HepG2 (cell line): ENCODE measurements around the gene CREB1. TPM values are rescaled to one million over a fixed set of nuclear protein-coding genes. Genes with fewer than 3 reads are reported as not detected.
A peak's percentile ranks its signal among the peaks of the same experiment; 100 is the strongest.

ENCODE experiments used
- FOXO1 ChIP-seq: sonication (generic); formaldehyde crosslinking; IDR thresholded peaks from 2 replicates; pipeline ENCODE4 v1.4.0; 2020; ENCODE audit warnings: missing genetic modification reagents
- HNRNPH1 ChIP-seq: fragments of 200-400 bp; formaldehyde crosslinking; optimal IDR thresholded peaks from 2 replicates; pipeline ENCODE3; 2017; ENCODE audit warnings: mild to moderate bottlenecking, low read depth, low read length
- HOXA5 ChIP-seq: sonication (generic); formaldehyde crosslinking; IDR thresholded peaks from 2 replicates; pipeline ENCODE4 v1.4.0; 2020; ENCODE audit warnings: missing genetic modification reagents
- NFYC ChIP-seq: IDR thresholded peaks from 2 replicates; pipeline ENCODE4 v1.6.1; 2016; ENCODE audit warnings: missing genetic modification reagents, missing compliant biosample characterization
- SALL1 ChIP-seq: sonication (generic); formaldehyde crosslinking; IDR thresholded peaks from 2 replicates; pipeline ENCODE4 v1.8.0; 2022; ENCODE audit warnings: mild to moderate bottlenecking, missing genetic modification reagents
- TARDBP ChIP-seq: sonication (generic); formaldehyde crosslinking; IDR thresholded peaks from 2 replicates; pipeline ENCODE4 v1.8.0; 2022; ENCODE audit warnings: mild to moderate bottlenecking, missing genetic modification reagents
- ZC3H4 ChIP-seq: sonication (generic); formaldehyde crosslinking; IDR thresholded peaks from 2 replicates; pipeline ENCODE4 v1.4.0; 2020; ENCODE audit warnings: missing genetic modification reagents, borderline replicate concordance
- ZNF30 ChIP-seq: sonication (generic); formaldehyde crosslinking; IDR thresholded peaks from 2 replicates; pipeline ENCODE4 v1.5.0; 2020; ENCODE audit warnings: mild to moderate bottlenecking, missing genetic modification reagents
- ZNF567 ChIP-seq: sonication (generic); formaldehyde crosslinking; IDR thresholded peaks from 2 replicates; pipeline ENCODE4 v1.8.1; 2023; ENCODE audit warnings: mild to moderate bottlenecking, missing genetic modification reagents, borderline replicate concordance
- ZNF724P ChIP-seq: sonication (generic); formaldehyde crosslinking; IDR thresholded peaks from 2 replicates; pipeline ENCODE4 v1.8.0; 2022; ENCODE audit warnings: missing genetic modification reagents, borderline replicate concordance
- polyA plus RNA-seq, 8 experiments: library from polyadenylated mRNA; depleted of rRNA in 3 of 8; stranded (reverse) in 7 of 8; unstranded in 1 of 8; fragments of >200 nt; fragmentation: Illumina TruSeq in 4 of 8; extraction: Trizol in 4 of 8; gene quantifications; 2 replicates each; pipeline versions ENCODE4 v1.2.1 to v1.2.3, GENCODE V29; 2011 to 2016; ENCODE audit warnings: low read depth in 4 of 8, missing spikeins in 1 of 8, mixed read lengths in 1 of 8; ENCODE audit not compliant: insufficient read depth in 1 of 8
- total RNA-seq, 5 experiments: library from RNA; depleted of rRNA; stranded (reverse); fragments of >200 nt; fragmentation: Illumina TruSeq; extraction: Trizol; gene quantifications; 2 replicates each; pipeline ENCODE4 v1.2.3, GENCODE V29; 2016; ENCODE audit warnings: low read depth in 1 of 5
- TF ChIP-seq, protein P1 (sequence below): sonication (generic); formaldehyde crosslinking; IDR thresholded peaks from 2 replicates; pipeline ENCODE4 v1.4.0; 2020; ENCODE audit warnings: missing genetic modification reagents
- TF ChIP-seq, protein P2 (sequence below): sonication (generic); formaldehyde crosslinking; IDR thresholded peaks from 2 replicates; pipeline ENCODE4 v1.4.0; 2020; ENCODE audit warnings: missing genetic modification reagents
- TF ChIP-seq, protein P3 (sequence below): sonication (generic); formaldehyde crosslinking; IDR thresholded peaks from 2 replicates; pipeline ENCODE4 v1.8.0; 2022; ENCODE audit warnings: mild to moderate bottlenecking, missing genetic modification reagents, borderline replicate concordance
- TF ChIP-seq, protein P4 (sequence below): sonication (generic); formaldehyde crosslinking; IDR thresholded peaks from 2 replicates; pipeline ENCODE4 v1.4.0; 2020; ENCODE audit warnings: missing genetic modification reagents, mild to moderate bottlenecking, borderline replicate concordance
- TF ChIP-seq, protein P5 (sequence below): fragments of 450-650 bp; IDR thresholded peaks from 2 replicates; pipeline ENCODE4 v1.6.1; 2017

CREB1 gene
- total and polyA plus RNA-seq, 2 of the 13 experiments (the other 11 are each of a cell fraction or from before 2014, with no cell fraction given): 51.8 to 51.9 TPM

DNA sequence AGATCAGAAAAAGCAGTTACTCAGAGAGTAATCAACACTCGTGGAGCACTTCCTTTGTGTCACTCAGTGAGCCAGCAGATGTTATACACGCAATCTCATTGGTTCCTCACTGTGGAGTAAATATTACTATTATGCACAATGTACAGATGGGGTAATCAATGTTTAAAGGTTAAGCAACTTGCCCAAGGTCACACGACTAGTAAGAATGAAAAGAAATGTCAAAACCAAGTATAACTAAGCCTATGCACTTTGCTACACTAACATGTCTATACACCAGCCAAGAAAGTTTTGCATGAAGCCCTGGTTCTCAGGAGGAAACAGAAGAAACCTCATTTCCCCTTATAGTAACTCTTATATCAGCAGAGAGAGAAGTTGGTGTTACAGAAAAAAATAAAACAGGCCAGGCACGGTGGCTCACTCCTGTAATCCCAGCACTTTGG lies 90.0 kb downstream of the CREB1 start (continued):
- TF ChIP-seq, protein P1, sequence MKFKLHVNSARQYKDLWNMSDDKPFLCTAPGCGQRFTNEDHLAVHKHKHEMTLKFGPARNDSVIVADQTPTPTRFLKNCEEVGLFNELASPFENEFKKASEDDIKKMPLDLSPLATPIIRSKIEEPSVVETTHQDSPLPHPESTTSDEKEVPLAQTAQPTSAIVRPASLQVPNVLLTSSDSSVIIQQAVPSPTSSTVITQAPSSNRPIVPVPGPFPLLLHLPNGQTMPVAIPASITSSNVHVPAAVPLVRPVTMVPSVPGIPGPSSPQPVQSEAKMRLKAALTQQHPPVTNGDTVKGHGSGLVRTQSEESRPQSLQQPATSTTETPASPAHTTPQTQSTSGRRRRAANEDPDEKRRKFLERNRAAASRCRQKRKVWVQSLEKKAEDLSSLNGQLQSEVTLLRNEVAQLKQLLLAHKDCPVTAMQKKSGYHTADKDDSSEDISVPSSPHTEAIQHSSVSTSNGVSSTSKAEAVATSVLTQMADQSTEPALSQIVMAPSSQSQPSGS (CRISPR knock-in tag): peak; percentile 46; the same call in 1 of the 2 replicates
- TF ChIP-seq ZNF30 (CRISPR knock-in tag) (no peak), FOXO1 (CRISPR knock-in tag) (peak; percentile 60; the same call in 1 of the 2 replicates), HOXA5 (CRISPR knock-in tag) (peak; percentile 82), ZNF567 (CRISPR knock-in tag) (no peak), ZC3H4 (CRISPR knock-in tag) (no peak), SALL1 (CRISPR knock-in tag) (peak; percentile 69; the same call in 1 of the 2 replicates), HNRNPH1 (no peak), NFYC (CRISPR knock-in tag) (peak; percentile 71), TARDBP (CRISPR knock-in tag) (peak; percentile 60; the same call in 1 of the 2 replicates), ZNF724P (no peak)
- TF ChIP-seq, protein P2, sequence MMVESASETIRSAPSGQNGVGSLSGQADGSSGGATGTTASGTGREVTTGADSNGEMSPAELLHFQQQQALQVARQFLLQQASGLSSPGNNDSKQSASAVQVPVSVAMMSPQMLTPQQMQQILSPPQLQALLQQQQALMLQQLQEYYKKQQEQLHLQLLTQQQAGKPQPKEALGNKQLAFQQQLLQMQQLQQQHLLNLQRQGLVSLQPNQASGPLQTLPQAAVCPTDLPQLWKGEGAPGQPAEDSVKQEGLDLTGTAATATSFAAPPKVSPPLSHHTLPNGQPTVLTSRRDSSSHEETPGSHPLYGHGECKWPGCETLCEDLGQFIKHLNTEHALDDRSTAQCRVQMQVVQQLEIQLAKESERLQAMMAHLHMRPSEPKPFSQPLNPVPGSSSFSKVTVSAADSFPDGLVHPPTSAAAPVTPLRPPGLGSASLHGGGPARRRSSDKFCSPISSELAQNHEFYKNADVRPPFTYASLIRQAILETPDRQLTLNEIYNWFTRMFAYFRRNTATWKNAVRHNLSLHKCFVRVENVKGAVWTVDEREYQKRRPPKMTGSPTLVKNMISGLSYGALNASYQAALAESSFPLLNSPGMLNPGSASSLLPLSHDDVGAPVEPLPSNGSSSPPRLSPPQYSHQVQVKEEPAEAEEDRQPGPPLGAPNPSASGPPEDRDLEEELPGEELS (CRISPR knock-in tag): peak; percentile 73
- TF ChIP-seq, protein P3, sequence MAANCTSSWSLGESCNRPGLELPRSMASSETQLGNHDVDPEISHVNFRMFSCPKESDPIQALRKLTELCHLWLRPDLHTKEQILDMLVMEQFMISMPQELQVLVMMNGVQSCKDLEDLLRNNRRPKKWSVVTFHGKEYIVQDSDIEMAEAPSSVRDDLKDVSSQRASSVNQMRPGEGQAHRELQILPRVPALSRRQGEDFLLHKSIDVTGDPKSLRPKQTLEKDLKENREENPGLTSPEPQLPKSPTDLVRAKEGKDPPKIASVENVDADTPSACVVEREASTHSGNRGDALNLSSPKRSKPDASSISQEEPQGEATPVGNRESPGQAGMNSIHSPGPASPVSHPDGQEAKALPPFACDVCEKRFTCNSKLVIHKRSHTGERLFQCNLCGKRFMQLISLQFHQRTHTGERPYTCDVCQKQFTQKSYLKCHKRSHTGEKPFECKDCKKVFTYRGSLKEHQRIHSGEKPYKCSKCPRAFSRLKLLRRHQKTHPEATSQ: no peak
- TF ChIP-seq, protein P4, sequence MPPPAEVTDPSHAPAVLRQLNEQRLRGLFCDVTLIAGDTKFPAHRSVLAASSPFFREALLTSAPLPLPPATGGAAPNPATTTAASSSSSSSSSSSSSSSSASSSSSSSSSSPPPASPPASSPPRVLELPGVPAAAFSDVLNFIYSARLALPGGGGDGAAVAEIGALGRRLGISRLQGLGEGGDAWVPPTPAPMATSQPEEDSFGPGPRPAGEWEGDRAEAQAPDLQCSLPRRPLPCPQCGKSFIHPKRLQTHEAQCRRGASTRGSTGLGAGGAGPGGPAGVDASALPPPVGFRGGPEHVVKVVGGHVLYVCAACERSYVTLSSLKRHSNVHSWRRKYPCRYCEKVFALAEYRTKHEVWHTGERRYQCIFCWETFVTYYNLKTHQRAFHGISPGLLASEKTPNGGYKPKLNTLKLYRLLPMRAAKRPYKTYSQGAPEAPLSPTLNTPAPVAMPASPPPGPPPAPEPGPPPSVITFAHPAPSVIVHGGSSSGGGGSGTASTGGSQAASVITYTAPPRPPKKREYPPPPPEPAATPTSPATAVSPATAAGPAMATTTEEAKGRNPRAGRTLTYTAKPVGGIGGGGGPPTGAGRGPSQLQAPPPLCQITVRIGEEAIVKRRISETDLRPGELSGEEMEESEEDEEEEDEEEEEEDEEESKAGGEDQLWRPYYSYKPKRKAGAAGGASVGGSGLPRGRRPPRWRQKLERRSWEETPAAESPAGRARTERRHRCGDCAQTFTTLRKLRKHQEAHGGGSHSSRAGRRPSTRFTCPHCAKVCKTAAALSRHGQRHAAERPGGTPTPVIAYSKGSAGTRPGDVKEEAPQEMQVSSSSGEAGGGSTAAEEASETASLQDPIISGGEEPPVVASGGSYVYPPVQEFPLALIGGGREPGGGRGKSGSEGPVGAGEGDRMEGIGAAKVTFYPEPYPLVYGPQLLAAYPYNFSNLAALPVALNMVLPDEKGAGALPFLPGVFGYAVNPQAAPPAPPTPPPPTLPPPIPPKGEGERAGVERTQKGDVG (CRISPR knock-in tag): no peak
- TF ChIP-seq, protein P5, sequence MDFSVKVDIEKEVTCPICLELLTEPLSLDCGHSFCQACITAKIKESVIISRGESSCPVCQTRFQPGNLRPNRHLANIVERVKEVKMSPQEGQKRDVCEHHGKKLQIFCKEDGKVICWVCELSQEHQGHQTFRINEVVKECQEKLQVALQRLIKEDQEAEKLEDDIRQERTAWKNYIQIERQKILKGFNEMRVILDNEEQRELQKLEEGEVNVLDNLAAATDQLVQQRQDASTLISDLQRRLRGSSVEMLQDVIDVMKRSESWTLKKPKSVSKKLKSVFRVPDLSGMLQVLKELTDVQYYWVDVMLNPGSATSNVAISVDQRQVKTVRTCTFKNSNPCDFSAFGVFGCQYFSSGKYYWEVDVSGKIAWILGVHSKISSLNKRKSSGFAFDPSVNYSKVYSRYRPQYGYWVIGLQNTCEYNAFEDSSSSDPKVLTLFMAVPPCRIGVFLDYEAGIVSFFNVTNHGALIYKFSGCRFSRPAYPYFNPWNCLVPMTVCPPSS: no peak
